ENCODE measurements around the gene IL2RA.

The IL2RA gene

GRCh38 chr10:6083523-6084475, 21.6 kb upstream of the IL2RA start:
- Histone ChIP-seq H3K9ac (ENCODE audit: low read depth in 1 of 2, low read length in 2 of 2) (no peak overlapping the region), H3K4me1 (ENCODE audit: control insufficient read depth in 2 of 2, insufficient read depth in 2 of 2, low read length in 2 of 2) (peaks cover 8 to 11% of the 10 kb centered on the region in 2 donors), H3K27ac (ENCODE audit: low read depth in 2 of 2, low read length in 2 of 2) (no peak overlapping the region)

GRCh38 chr10:6082496-6083395, 20.6 kb upstream of the IL2RA start:
- Histone ChIP-seq H3K27ac (ENCODE audit: low read depth in 2 of 2, low read length in 2 of 2) (no peak overlapping the region), H3K9ac (ENCODE audit: low read depth in 1 of 2, low read length in 2 of 2) (no peak overlapping the region), H3K9me3 (ENCODE audit: control insufficient read depth in 2 of 2, low read length in 2 of 2) (no peaks in the 10 kb centered on the region), H3K4me3 (ENCODE audit: low read length in 2 of 2) (no peak overlapping the region), H3K4me1 (ENCODE audit: control insufficient read depth in 2 of 2, insufficient read depth in 2 of 2, low read length in 2 of 2) (peaks cover 5 to 7% of the 10 kb centered on the region in 2 donors), H3K27me3 (ENCODE audit: control insufficient read depth in 2 of 2, insufficient read depth in 2 of 2, low read length in 2 of 2) (no peaks in the 10 kb centered on the region), H3K36me3 (ENCODE audit: control insufficient read depth in 2 of 2, insufficient read depth in 2 of 2, low read length in 2 of 2) (no peaks in the 10 kb centered on the region)

More at GRCh38 chr10:6083523-6084475, 21.6 kb upstream of the IL2RA start:
- H3K27me3 ChIP-seq (ENCODE audit: control insufficient read depth in 2 of 2, insufficient read depth in 2 of 2, low read length in 2 of 2) = no peaks in the 10 kb centered on the region
- H3K4me3 ChIP-seq (ENCODE audit: low read length in 2 of 2) = no peak overlapping the region
- no peaks in the 10 kb centered on the region for H3K36me3 ChIP-seq (ENCODE audit: control insufficient read depth in 2 of 2, insufficient read depth in 2 of 2, low read length in 2 of 2)
- no peaks in the 10 kb centered on the region for H3K9me3 ChIP-seq (ENCODE audit: control insufficient read depth in 2 of 2, low read length in 2 of 2)

- H3K9ac ChIP-seq (ENCODE audit: low read depth in 1 of 2, low read length in 2 of 2) = no peak overlapping the region
- no peak overlapping the region for H3K4me3 ChIP-seq (ENCODE audit: low read length in 2 of 2)
- no peaks in the 10 kb centered on the region for H3K27me3 ChIP-seq (ENCODE audit: control insufficient read depth in 2 of 2, insufficient read depth in 2 of 2, low read length in 2 of 2)
- H3K9me3 ChIP-seq (ENCODE audit: control insufficient read depth in 2 of 2, low read length in 2 of 2) = no peaks in the 10 kb centered on the region
- no peaks in the 10 kb centered on the region for H3K36me3 ChIP-seq (ENCODE audit: control insufficient read depth in 2 of 2, insufficient read depth in 2 of 2, low read length in 2 of 2)
- H3K27ac ChIP-seq (ENCODE audit: low read depth in 2 of 2, low read length in 2 of 2) = no peak overlapping the region
- H3K4me1 ChIP-seq (ENCODE audit: control insufficient read depth in 2 of 2, insufficient read depth in 2 of 2, low read length in 2 of 2) = no peaks in the 10 kb centered on the region
These were observed 18.3 kb upstream of the IL2RA start for GRCh38 chr10:6080417-6080973.

GRCh38 chr10:6079044-6079443, 16.9 kb upstream of the IL2RA start:
- Histone ChIP-seq H3K36me3 (ENCODE audit: control insufficient read depth in 2 of 2, insufficient read depth in 2 of 2, low read length in 2 of 2) (no peaks in the 10 kb centered on the region), H3K4me1 (ENCODE audit: control insufficient read depth in 2 of 2, insufficient read depth in 2 of 2, low read length in 2 of 2) (no peaks in the 10 kb centered on the region), H3K27ac (ENCODE audit: low read depth in 2 of 2, low read length in 2 of 2) (no peak overlapping the region), H3K4me3 (ENCODE audit: low read length in 2 of 2) (no peak overlapping the region), H3K9me3 (ENCODE audit: control insufficient read depth in 2 of 2, low read length in 2 of 2) (no peaks in the 10 kb centered on the region), H3K9ac (ENCODE audit: low read depth in 1 of 2, low read length in 2 of 2) (no peak overlapping the region), H3K27me3 (ENCODE audit: control insufficient read depth in 2 of 2, insufficient read depth in 2 of 2, low read length in 2 of 2) (no peaks in the 10 kb centered on the region)

GRCh38 chr10:6077071-6077675, 15.0 kb upstream of the IL2RA start:
- no peak overlapping the region for H3K9ac ChIP-seq (ENCODE audit: low read depth in 1 of 2, low read length in 2 of 2)
- peaks cover 0 to 2% of the 10 kb centered on the region in 2 donors for H3K4me1 ChIP-seq (ENCODE audit: control insufficient read depth in 2 of 2, insufficient read depth in 2 of 2, low read length in 2 of 2)
- H3K4me3 ChIP-seq (ENCODE audit: low read length in 2 of 2) = no peak overlapping the region
- no peaks in the 10 kb centered on the region for H3K27me3 ChIP-seq (ENCODE audit: control insufficient read depth in 2 of 2, insufficient read depth in 2 of 2, low read length in 2 of 2)
- H3K36me3 ChIP-seq (ENCODE audit: control insufficient read depth in 2 of 2, insufficient read depth in 2 of 2, low read length in 2 of 2) = no peaks in the 10 kb centered on the region
- H3K27ac ChIP-seq (ENCODE audit: low read depth in 2 of 2, low read length in 2 of 2) = no peak overlapping the region
- no peaks in the 10 kb centered on the region for H3K9me3 ChIP-seq (ENCODE audit: control insufficient read depth in 2 of 2, low read length in 2 of 2)

GRCh38 chr10:6074489-6075301, 12.5 kb upstream of the IL2RA start:
- H3K9ac ChIP-seq (ENCODE audit: low read depth in 1 of 2, low read length in 2 of 2) = no peak overlapping the region
- H3K4me1 ChIP-seq (ENCODE audit: control insufficient read depth in 2 of 2, insufficient read depth in 2 of 2, low read length in 2 of 2) = peaks cover 0 to 8% of the 10 kb centered on the region in 2 donors
- no peak overlapping the region for H3K4me3 ChIP-seq (ENCODE audit: low read length in 2 of 2)
- H3K36me3 ChIP-seq (ENCODE audit: control insufficient read depth in 2 of 2, insufficient read depth in 2 of 2, low read length in 2 of 2) = no peaks in the 10 kb centered on the region
- no peaks in the 10 kb centered on the region for H3K27me3 ChIP-seq (ENCODE audit: control insufficient read depth in 2 of 2, insufficient read depth in 2 of 2, low read length in 2 of 2)
- H3K9me3 ChIP-seq (ENCODE audit: control insufficient read depth in 2 of 2, low read length in 2 of 2) = no peaks in the 10 kb centered on the region
- no peak overlapping the region for H3K27ac ChIP-seq (ENCODE audit: low read depth in 2 of 2, low read length in 2 of 2)

GRCh38 chr10:6072215-6072934, 10.2 kb upstream of the IL2RA start:
- peak overlapping the region in 1 of 2 donors; percentile 4 for H3K9ac ChIP-seq (ENCODE audit: low read depth in 1 of 2, low read length in 2 of 2)
- H3K9me3 ChIP-seq (ENCODE audit: control insufficient read depth in 2 of 2, low read length in 2 of 2) = no peaks in the 10 kb centered on the region
- H3K27me3 ChIP-seq (ENCODE audit: control insufficient read depth in 2 of 2, insufficient read depth in 2 of 2, low read length in 2 of 2) = no peaks in the 10 kb centered on the region
- peaks cover 0 to 11% of the 10 kb centered on the region in 2 donors for H3K4me1 ChIP-seq (ENCODE audit: control insufficient read depth in 2 of 2, insufficient read depth in 2 of 2, low read length in 2 of 2)
- H3K4me3 ChIP-seq (ENCODE audit: low read length in 2 of 2) = peak overlapping the region in 1 of 2 donors; percentile 17
- H3K27ac ChIP-seq (ENCODE audit: low read depth in 2 of 2, low read length in 2 of 2) = peak overlapping the region; percentile 30 to 41
- H3K36me3 ChIP-seq (ENCODE audit: control insufficient read depth in 2 of 2, insufficient read depth in 2 of 2, low read length in 2 of 2) = no peaks in the 10 kb centered on the region

- Histone ChIP-seq H3K27ac (ENCODE audit: low read depth in 2 of 2, low read length in 2 of 2) (peak overlapping the region; percentile 30 to 41), H3K4me3 (ENCODE audit: low read length in 2 of 2) (no peak overlapping the region), H3K9me3 (ENCODE audit: control insufficient read depth in 2 of 2, low read length in 2 of 2) (no peaks in the 10 kb centered on the region), H3K9ac (ENCODE audit: low read depth in 1 of 2, low read length in 2 of 2) (no peak overlapping the region), H3K4me1 (ENCODE audit: control insufficient read depth in 2 of 2, insufficient read depth in 2 of 2, low read length in 2 of 2) (peaks cover 0 to 11% of the 10 kb centered on the region in 2 donors), H3K36me3 (ENCODE audit: control insufficient read depth in 2 of 2, insufficient read depth in 2 of 2, low read length in 2 of 2) (no peaks in the 10 kb centered on the region), H3K27me3 (ENCODE audit: control insufficient read depth in 2 of 2, insufficient read depth in 2 of 2, low read length in 2 of 2) (no peaks in the 10 kb centered on the region)
These were observed 9.3 kb upstream of the IL2RA start for GRCh38 chr10:6071181-6072175.

All from mucosa of rectum (tissue), 2 donors.